Activated CD8-positive, alpha-beta memory T cell treated with anti-CD3 and anti-CD28 coated beads, Interleukin-2, amount 10 ng/mL, durations not matched to agents 7 days and 5 days (primary cell): ENCODE measurements around the gene TADA1. TPM values are rescaled to one million over a fixed set of nuclear protein-coding genes. Genes with fewer than 3 reads are reported as not detected.
"Not testable (repeated sequence)": the region's sequence is repeated elsewhere in the genome, so short reads cannot be mapped to it uniquely, and the experiment has no call there.

Experiments used
- ATAC-seq: fragments of 150-1000 bp; cut with Tn5 transposase; one replicate; pipeline ENCODE4 v1.10.0; 2021; ENCODE audit warnings: moderate library complexity
- CTCF ChIA-PET: fragments of 350-600 bp; sonication (Branson Sonifier 250); formaldehyde crosslinking; loops from one replicate; lab custom pipeline; 2021; ENCODE audit warnings: antibody characterized with exemption; lab: Charles Lee
- DNase-seq: peaks from one replicate; pipeline ENCODE4 v3.0.0-alpha.2; 2020
- H3K27ac Mint-ChIP-seq: one replicate; pipeline ENCODE4 v1.8.0; 2021; ENCODE audit warnings: mild to moderate bottlenecking, mixed read lengths
- H3K27me3 Mint-ChIP-seq: one replicate; pipeline ENCODE4 v1.8.0; 2021; ENCODE audit warnings: mixed read lengths
- H3K36me3 Mint-ChIP-seq: one replicate; pipeline ENCODE4 v1.8.0; 2021; ENCODE audit warnings: mild to moderate bottlenecking, mixed read lengths
- H3K4me1 Mint-ChIP-seq: one replicate; pipeline ENCODE4 v1.8.0; 2021; ENCODE audit warnings: mixed read lengths
- H3K4me3 Mint-ChIP-seq: one replicate; pipeline ENCODE4 v1.8.0; 2021; ENCODE audit warnings: mild to moderate bottlenecking, moderate library complexity, mixed read lengths
- H3K9me3 Mint-ChIP-seq: one replicate; pipeline ENCODE4 v1.8.0; 2022; ENCODE audit warnings: low read depth, mixed read lengths
- total RNA-seq, 2 experiments: library from RNA; stranded (reverse); gene quantifications; one replicate each; pipeline ENCODE4 v1.2.3, GENCODE V29; 2021

TADA1 gene
- total RNA-seq, 2 experiments from 2014 or later = 18.1 to 18.8 TPM

- CTCF ChIA-PET = interaction anchor here (0.7 to 23.4 kb wide), 13 partner anchors 8 to 554 kb away, joined by 3 to 222 read pairs (median 3); partner anchors contain the start of gene TADA1
- DNase-seq (peak; percentile 64), ATAC-seq (peak; percentile 85)
- Mint-ChIP-seq H3K27me3 (peaks cover 40% of the 10 kb centered on the region), H3K27ac (no peak overlapping the region), H3K4me1 (peaks cover 20% of the 10 kb centered on the region), H3K36me3 (no peaks in the 10 kb centered on the region), H3K9me3 (no peaks in the 10 kb centered on the region), H3K4me3 (peak overlapping the region; percentile 35)
Measured at GRCh38 chr1:166884040-166884642, 8.1 kb upstream of the TADA1 start.

GRCh38 chr1:166882893-166883292, 6.8 kb upstream of the TADA1 start:
- Mint-ChIP-seq H3K27ac (no peak overlapping the region), H3K27me3 (peaks cover 39% of the 10 kb centered on the region), H3K9me3 (no peaks in the 10 kb centered on the region), H3K4me1 (peaks cover 20% of the 10 kb centered on the region), H3K36me3 (no peaks in the 10 kb centered on the region), H3K4me3 (no peak overlapping the region)
- CTCF ChIA-PET = interaction anchor here (1.0 to 23.4 kb wide), 9 partner anchors 16 to 556 kb away, joined by 3 to 222 read pairs (median 3); no protein-coding TSS in a partner anchor
- no peak for ATAC-seq
- DNase-seq = no peak

GRCh38 chr1:166878173-166878917, 2.3 kb upstream of the TADA1 start:
- not testable (repeated sequence) for H3K36me3 Mint-ChIP-seq, DNase-seq, ATAC-seq, H3K27ac Mint-ChIP-seq, H3K9me3 Mint-ChIP-seq, H3K4me3 Mint-ChIP-seq
- Mint-ChIP-seq H3K27me3 (peaks cover 14% of the 10 kb centered on the region), H3K4me1 (peaks cover 31% of the 10 kb centered on the region)
- CTCF ChIA-PET = interaction anchor here (1.0 to 23.4 kb wide), 7 partner anchors 9 to 342 kb away, joined by 4 to 222 read pairs (median 6); no protein-coding TSS in a partner anchor

DNA sequence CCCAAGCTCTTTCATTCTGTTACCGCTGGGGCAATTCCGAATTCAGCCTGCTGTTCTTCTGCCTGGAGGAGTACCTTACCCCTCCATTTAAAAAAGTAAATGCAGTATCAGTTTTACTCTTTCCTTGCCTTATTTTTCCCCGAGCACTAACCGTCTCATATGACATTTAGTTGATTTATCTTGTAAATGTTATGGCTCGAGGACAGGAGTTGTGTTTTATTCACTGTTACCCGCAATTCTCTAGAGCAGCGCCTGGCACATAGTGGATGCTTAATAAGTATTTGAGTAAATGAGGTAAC, 425 bp upstream of the TADA1 start:
- Mint-ChIP-seq H3K4me3 (peak overlapping the region; percentile 82), H3K27ac (peak overlapping the region; percentile 98), H3K4me1 (peaks cover 44% of the 10 kb centered on the region)

GRCh38 chr1:166875302-166875733, 746 bp downstream of the TADA1 start:
- Mint-ChIP-seq H3K36me3 (peaks cover 22% of the 10 kb centered on the region), H3K4me1 (peaks cover 56% of the 10 kb centered on the region), H3K27me3 (peaks cover 5% of the 10 kb centered on the region), H3K4me3 (peak overlapping the region; percentile 82), H3K27ac (peak overlapping the region; percentile 87), H3K9me3 (no peaks in the 10 kb centered on the region)
- CTCF ChIA-PET = interaction anchor here (1.1 to 23.4 kb wide), 8 partner anchors 9 to 185 kb away, joined by 3 to 222 read pairs (median 6); no protein-coding TSS in a partner anchor
- no peak for ATAC-seq
- DNase-seq = no peak

More for the DNA sequence above, 425 bp upstream of the TADA1 start:
- Mint-ChIP-seq H3K36me3 (peaks cover 18% of the 10 kb centered on the region), H3K9me3 (no peaks in the 10 kb centered on the region), H3K27me3 (peaks cover 8% of the 10 kb centered on the region)
- ATAC-seq (peak; percentile 1), DNase-seq (no peak)
- CTCF ChIA-PET = interaction anchor here (0.6 to 23.4 kb wide), 13 partner anchors 8 to 184 kb away, joined by 3 to 222 read pairs (median 5); no protein-coding TSS in a partner anchor

- Mint-ChIP-seq H3K9me3 (no peaks in the 10 kb centered on the region), H3K4me3 (peak overlapping the region; percentile 82), H3K27me3 (peaks cover 4% of the 10 kb centered on the region), H3K36me3 (peaks cover 22% of the 10 kb centered on the region), H3K27ac (no peak overlapping the region), H3K4me1 (peaks cover 64% of the 10 kb centered on the region)
- ATAC-seq = no peak
- no peak for DNase-seq
- CTCF ChIA-PET = interaction anchor here (1.7 to 23.4 kb wide), 2 partner anchors 31 to 186 kb away, joined by 4 to 222 read pairs; no protein-coding TSS in a partner anchor
Measured at GRCh38 chr1:166874464-166874863, 1.6 kb downstream of the TADA1 start.

GRCh38 chr1:166870584-166870983, 5.5 kb downstream of the TADA1 start:
- Mint-ChIP-seq H3K27me3 (no peaks in the 10 kb centered on the region), H3K9me3 (no peaks in the 10 kb centered on the region), H3K4me1 (peaks cover 60% of the 10 kb centered on the region), H3K4me3 (no peak overlapping the region), H3K27ac (peak overlapping the region; percentile 32), H3K36me3 (peaks cover 36% of the 10 kb centered on the region)
- DNase-seq = no peak
- ATAC-seq = no peak
- CTCF ChIA-PET = interaction anchor here (1.4 to 23.4 kb wide), 2 partner anchors 40 to 190 kb away, joined by 6 to 222 read pairs; no protein-coding TSS in a partner anchor

DNA sequence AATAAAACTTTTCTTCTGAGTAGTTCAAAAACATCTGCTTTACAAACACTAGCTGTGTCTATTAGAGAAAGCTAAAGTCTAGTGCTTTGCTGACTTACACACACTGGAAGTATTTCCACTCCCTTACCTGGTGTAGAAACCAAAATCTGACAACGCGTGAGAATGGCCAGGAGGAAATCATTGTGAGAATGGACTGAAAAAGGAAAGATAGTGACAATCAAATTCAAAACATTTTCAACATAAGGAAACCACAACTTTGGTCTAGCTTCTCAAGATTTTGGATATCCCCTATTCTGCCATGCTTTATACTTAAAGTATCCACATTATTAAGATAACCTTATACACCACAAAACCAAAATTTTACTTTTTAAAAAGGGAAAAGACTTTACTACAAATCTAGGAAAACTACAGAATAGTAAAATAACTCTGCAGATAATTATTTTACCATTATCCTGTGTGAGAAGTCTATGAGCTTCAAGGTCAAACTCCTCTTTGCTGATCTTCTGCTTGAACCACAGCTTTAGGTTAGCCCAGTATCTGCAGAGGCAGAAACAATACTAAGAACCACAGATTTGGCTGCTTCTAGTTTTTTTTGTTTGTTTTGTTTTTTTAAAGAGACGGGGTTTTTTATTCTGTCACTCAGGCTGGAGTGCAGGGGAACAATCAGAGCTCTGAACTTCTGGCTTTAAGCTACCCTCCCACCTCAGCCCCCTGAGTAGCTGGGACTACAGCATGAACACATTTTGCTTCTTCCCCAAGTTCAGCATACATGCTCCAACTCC, 6.6 kb downstream of the TADA1 start:
- peak overlapping the region; percentile 74 for H3K27ac Mint-ChIP-seq
- peak; percentile 42 for ATAC-seq
- no peak for DNase-seq
- CTCF ChIA-PET = interaction anchor here (0.9 to 1.6 kb wide), 5 partner anchors 15 to 671 kb away, joined by 3 to 10 read pairs (median 3); no protein-coding TSS in a partner anchor
- H3K4me1 Mint-ChIP-seq = peaks cover 50% of the 10 kb centered on the region
- peaks cover 38% of the 10 kb centered on the region for H3K36me3 Mint-ChIP-seq
- no peaks in the 10 kb centered on the region for H3K27me3 Mint-ChIP-seq
- H3K4me3 Mint-ChIP-seq = no peak overlapping the region
- no peaks in the 10 kb centered on the region for H3K9me3 Mint-ChIP-seq

- peaks cover 45% of the 10 kb centered on the region for H3K4me1 Mint-ChIP-seq
- no peaks in the 10 kb centered on the region for H3K27me3 Mint-ChIP-seq
- CTCF ChIA-PET = interaction anchor here (0.9 to 1.6 kb wide), 6 partner anchors 16 to 672 kb away, joined by 3 to 10 read pairs (median 3); no protein-coding TSS in a partner anchor
- no peak for ATAC-seq
- H3K4me3 Mint-ChIP-seq = no peak overlapping the region
- no peaks in the 10 kb centered on the region for H3K9me3 Mint-ChIP-seq
- H3K27ac Mint-ChIP-seq = peak overlapping the region; percentile 44
- no peak for DNase-seq
- H3K36me3 Mint-ChIP-seq = peaks cover 41% of the 10 kb centered on the region
Measured at GRCh38 chr1:166868639-166869038, 7.4 kb downstream of the TADA1 start.

GRCh38 chr1:166865926-166866325, 10.1 kb downstream of the TADA1 start:
- Mint-ChIP-seq H3K4me1 (peaks cover 23% of the 10 kb centered on the region), H3K27me3 (no peaks in the 10 kb centered on the region), H3K27ac (no peak overlapping the region), H3K36me3 (peaks cover 46% of the 10 kb centered on the region), H3K4me3 (no peak overlapping the region), H3K9me3 (no peaks in the 10 kb centered on the region)
- no peak for ATAC-seq
- CTCF ChIA-PET = no interaction called here
- no peak for DNase-seq

DNA sequence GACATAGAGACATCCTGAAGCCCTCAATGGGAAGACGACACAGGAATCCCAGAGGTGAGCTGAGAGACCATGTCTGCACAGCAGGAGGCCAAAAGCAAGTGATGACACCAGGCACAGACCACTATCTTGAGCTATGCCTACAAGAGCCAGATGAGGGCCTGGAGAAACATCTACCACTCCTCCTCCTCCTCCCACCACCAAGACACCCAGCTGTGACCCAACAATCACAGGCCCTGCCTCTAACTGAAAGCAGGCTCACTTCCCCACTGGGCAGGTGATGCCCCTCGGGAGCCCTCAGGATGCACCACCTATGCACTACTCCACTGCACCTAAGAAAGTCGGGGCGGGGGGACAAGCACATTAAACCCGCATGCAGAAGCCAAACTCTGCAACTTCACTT, 16.5 kb downstream of the TADA1 start:
- ATAC-seq (no peak), DNase-seq (no peak)
- H3K36me3 Mint-ChIP-seq = peaks cover 49% of the 10 kb centered on the region
- no peak overlapping the region for H3K4me3 Mint-ChIP-seq
- H3K4me1 Mint-ChIP-seq = no peaks in the 10 kb centered on the region
- H3K27ac Mint-ChIP-seq = no peak overlapping the region
- no peaks in the 10 kb centered on the region for H3K9me3 Mint-ChIP-seq
- CTCF ChIA-PET = interaction anchor here (2.3 kb wide), 1 partner anchor 20 kb away, joined by 6 read pairs; the partner anchor contains the start of gene POGK
- no peaks in the 10 kb centered on the region for H3K27me3 Mint-ChIP-seq

- Mint-ChIP-seq H3K4me3 (no peak overlapping the region), H3K9me3 (no peaks in the 10 kb centered on the region), H3K4me1 (no peaks in the 10 kb centered on the region), H3K27ac (no peak overlapping the region), H3K36me3 (peaks cover 53% of the 10 kb centered on the region), H3K27me3 (no peaks in the 10 kb centered on the region)
- CTCF ChIA-PET = interaction anchor here (0.9 to 2.3 kb wide), 3 partner anchors 13 to 51 kb away, joined by 3 to 6 read pairs (median 4); partner anchors contain the start of gene POGK
- DNase-seq = no peak
- no peak for ATAC-seq
Measured at GRCh38 chr1:166858726-166859419, 17.2 kb downstream of the TADA1 start.
